GM12801 (cell line): Measurements from ENCODE around the gene KDM5C.

ENCODE experiments used
- TF ChIP-seq, protein P1 (sequence below): IDR thresholded peaks from one replicate; pipeline ENCODE4 v1.5.1; 2011; ENCODE audit warnings: control low read depth; ENCODE audit not compliant: insufficient read length; ENCODE audit errors: extremely low read depth

The KDM5C gene

DNA sequence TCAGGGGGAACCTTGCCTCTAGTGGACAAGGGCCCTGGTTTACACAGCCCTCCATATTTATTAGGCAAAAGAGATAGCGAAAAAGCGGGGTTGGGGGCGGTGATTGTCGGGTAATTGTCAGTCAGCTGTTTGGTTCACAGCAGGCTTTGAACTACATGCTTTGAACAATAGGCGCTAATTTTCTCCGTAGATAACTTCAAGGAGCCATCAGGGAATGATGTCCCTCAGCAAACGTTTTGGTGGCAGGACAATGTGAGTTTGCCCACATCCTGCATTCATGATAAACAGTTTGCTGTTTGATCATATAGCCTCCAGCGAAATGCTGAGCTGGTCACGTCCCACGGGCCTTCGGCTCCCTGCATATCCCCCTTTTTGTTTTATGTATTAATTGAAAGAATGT lies 65.8 kb downstream of the KDM5C start:
- TF ChIP-seq, protein P1, sequence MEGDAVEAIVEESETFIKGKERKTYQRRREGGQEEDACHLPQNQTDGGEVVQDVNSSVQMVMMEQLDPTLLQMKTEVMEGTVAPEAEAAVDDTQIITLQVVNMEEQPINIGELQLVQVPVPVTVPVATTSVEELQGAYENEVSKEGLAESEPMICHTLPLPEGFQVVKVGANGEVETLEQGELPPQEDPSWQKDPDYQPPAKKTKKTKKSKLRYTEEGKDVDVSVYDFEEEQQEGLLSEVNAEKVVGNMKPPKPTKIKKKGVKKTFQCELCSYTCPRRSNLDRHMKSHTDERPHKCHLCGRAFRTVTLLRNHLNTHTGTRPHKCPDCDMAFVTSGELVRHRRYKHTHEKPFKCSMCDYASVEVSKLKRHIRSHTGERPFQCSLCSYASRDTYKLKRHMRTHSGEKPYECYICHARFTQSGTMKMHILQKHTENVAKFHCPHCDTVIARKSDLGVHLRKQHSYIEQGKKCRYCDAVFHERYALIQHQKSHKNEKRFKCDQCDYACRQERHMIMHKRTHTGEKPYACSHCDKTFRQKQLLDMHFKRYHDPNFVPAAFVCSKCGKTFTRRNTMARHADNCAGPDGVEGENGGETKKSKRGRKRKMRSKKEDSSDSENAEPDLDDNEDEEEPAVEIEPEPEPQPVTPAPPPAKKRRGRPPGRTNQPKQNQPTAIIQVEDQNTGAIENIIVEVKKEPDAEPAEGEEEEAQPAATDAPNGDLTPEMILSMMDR: no peak

DNA sequence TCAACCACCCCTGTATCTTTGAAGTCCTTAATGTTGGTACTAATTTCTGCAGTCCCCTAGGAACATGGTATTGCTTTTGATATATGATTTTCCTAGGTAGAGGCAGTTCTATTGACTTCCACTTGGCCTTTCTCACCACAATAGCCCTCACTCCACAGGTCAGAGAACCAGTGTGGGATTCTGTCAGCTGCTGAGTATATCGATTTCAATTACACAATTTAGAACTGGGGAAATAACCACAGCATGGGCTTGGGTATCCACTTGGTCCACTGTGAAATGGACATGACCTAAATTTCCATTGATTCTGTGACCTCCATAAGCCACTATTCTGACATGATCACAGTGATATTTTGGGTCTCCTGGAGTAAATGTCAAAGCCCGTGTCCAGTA lies 68.8 kb downstream of the KDM5C start:
- TF ChIP-seq, protein P1: no peak

DNA sequence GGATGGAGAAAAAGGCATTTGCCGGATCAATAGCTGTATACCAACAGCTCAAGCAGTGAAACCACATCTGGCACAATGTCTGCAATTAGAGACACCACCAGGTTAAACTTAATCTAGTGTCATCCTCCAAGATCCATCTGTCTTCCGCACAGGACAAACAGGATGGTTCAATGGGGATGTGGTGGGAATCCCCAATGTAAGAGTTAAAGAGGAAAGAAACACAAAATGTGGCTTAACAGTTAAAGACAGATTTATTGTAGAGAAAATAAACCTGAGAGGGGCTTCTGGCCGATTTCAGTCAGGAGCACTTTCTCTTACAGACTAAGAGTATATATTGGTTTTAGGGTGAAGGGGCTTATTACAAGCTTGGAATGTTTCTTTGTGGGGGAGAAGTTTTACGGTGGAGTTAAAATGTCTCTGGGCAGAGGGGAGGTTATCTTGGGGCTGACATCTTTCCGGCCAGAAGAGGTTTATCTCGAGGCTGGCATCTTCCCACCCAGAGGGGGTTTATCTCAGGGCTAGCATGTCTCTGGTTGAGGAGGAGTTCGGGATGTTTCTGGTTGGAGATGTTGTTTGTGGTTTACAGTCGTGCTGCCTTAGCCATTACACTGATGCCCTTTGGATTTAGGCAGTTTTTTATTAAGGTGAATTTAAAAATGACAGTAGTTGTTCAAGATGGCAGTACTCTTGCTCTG lies 69.3 kb downstream of the KDM5C start:
- TF ChIP-seq, protein P1: no peak

DNA sequence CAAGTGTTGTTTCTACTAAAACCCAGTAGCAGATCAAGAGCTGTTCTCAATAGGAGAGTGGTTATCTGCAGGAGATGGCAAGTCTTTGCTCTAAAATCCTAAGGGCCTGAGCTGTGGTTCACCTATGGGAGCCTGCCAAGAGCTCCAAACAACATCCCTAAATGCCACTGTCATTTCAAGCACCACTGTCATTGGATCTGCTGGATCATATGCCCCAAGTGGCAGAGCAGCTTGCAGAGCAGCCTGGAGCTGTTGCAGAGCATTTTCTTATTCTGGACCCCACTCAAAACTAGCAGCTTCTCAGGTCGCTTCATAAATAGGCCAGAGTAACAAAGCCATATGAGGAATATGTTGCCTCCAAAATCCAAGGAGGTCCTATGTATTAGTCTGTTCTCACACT lies 71.4 kb downstream of the KDM5C start:
- TF ChIP-seq, protein P1: no peak
